Measurements from ENCODE around the gene TBXAS1. TPM values are rescaled to one million over a fixed set of nuclear protein-coding genes. Genes with fewer than 3 reads are reported as not detected.

TBXAS1 gene
- polyA plus RNA-seq, 2 donors = 5.9 to 10.7 TPM

DNA sequence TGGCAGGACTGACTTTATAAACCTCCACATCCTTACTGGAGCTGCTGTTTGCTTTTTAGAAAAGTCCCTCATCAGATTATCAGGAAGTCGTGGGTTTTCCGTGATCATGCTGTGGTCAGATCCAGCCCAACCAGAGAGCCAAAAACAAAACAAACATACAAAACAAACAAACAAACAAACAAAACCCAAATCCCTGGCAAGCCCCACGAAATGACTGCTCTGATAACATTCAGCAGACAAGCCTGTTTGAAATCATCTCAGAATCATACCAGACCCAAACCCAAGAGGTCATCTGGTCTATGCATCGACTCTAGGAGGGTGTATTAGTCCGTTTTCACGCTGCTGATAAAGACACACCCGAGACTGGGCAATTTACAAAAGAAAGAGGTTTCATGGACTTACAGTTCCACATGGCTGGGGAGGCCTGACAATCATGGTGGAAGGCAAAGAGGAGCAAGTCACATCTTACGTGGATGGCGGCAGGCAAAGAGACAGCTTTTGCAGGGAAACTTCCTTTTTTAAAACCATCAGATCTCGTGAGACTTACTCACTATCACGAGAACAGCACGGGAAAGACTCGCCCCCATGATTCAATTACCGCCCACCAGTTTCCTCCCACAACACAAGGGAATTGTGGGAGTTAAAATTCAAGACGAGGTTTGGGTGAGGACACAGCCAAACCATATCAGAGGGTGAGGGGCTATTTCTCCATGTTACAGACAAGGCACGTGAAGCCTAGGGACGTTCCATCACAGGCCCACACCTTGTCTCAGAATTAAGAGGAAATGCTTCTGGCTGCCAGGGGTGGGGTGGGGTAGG is 148.0 kb downstream of the TBXAS1 start:
- H3K4me3 ChIP-seq (ENCODE audit: low read depth in 1 of 2, low read length in 2 of 2) = no peak overlapping the region
- H3K9me3 ChIP-seq (ENCODE audit: control insufficient read depth in 2 of 2, insufficient read depth in 1 of 2, low read depth in 1 of 2, low read length in 1 of 2) = no peaks in the 10 kb centered on the region
- H3K4me1 ChIP-seq (ENCODE audit: control insufficient read depth in 2 of 2, insufficient read depth in 2 of 2, low read length in 1 of 2) = no peaks in the 10 kb centered on the region
- no peaks in the 10 kb centered on the region for H3K36me3 ChIP-seq (ENCODE audit: control insufficient read depth in 2 of 2, insufficient read depth in 2 of 2, low read length in 1 of 2)
- H3K27me3 ChIP-seq (ENCODE audit: control insufficient read depth in 1 of 2, insufficient read depth in 2 of 2, low read length in 2 of 2) = no peaks in the 10 kb centered on the region
- no peak overlapping the region for H3K27ac ChIP-seq (ENCODE audit: low read depth in 2 of 2, low read length in 1 of 2)
- WGBS, 2 donors = 83 to 86% methylated on average over 17 of the region's 17 CpGs

DNA sequence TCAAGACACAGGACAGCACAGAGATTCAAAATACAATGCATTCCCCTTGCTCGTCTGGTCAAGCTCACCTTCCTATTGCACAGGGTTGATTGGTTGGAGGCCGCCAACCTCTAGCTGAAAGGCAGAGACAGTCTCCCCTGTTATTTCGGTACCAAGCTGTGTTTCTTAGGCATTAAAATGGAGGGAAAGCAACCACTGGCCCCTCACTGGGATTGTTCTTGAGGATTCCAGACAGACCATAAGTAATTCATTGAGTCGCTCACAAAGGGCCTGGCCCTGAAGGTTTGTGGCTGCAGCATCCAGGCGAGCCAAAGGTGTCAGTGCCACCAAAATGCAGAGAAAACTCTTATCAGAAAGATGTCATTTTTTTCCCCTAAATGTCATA is 152.4 kb downstream of the TBXAS1 start:
- no peaks in the 10 kb centered on the region for H3K27me3 ChIP-seq (ENCODE audit: control insufficient read depth in 1 of 2, insufficient read depth in 2 of 2, low read length in 2 of 2)
- no peaks in the 10 kb centered on the region for H3K9me3 ChIP-seq (ENCODE audit: control insufficient read depth in 2 of 2, insufficient read depth in 1 of 2, low read depth in 1 of 2, low read length in 1 of 2)
- no peaks in the 10 kb centered on the region for H3K36me3 ChIP-seq (ENCODE audit: control insufficient read depth in 2 of 2, insufficient read depth in 2 of 2, low read length in 1 of 2)
- no peaks in the 10 kb centered on the region for H3K4me1 ChIP-seq (ENCODE audit: control insufficient read depth in 2 of 2, insufficient read depth in 2 of 2, low read length in 1 of 2)
- H3K4me3 ChIP-seq (ENCODE audit: low read depth in 1 of 2, low read length in 2 of 2) = no peak overlapping the region
- 92 to 93% methylated on average over 5 of the region's 5 CpGs for WGBS, 2 donors
- no peak overlapping the region for H3K27ac ChIP-seq (ENCODE audit: low read depth in 2 of 2, low read length in 1 of 2)

DNA sequence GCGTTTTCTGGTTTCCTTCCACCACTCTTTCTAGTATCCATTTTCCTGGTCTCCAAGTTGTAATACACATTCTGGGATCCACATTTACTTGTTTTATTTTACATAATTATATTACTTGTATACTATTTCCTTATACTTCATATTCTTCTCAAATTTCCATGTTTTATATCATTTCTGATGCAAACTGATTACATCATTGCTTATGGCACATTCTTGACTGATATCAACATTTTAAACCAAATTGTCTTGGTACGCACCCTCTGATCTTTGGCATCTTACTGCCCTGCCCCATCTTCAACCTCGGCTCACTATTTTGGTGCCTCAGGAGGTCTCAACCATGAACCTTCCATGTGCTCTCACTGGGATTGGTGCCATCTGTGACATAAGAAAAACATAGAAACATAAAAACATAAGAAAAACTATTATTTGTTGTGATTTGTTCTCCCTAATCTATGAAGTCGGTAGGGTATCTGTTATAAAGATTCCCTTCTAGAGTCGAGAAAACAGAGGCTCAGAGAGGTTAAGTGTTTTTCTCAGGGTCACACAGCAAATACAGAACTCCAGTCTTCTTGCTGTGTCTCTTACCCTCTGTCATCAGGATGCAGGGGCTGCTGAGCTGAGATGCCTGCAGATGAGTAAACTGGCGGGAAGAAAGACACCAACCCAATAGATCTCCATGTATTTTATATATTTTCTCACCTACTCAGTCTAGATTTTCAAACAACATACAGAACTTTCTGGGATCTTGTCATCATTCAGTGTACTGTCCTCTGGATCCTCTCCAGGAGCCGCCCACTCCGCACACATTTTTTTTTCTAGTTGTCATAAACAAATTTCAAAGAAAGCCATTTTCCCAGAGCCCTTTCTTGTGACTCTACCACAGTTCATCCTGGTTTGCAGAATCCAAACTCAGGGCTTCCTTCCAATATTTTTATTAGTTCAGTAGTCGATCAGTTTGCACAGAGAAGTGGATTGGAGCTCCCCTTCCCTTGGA is 154.2 kb downstream of the TBXAS1 start:
- Histone ChIP-seq H3K9me3 (ENCODE audit: control insufficient read depth in 2 of 2, insufficient read depth in 1 of 2, low read depth in 1 of 2, low read length in 1 of 2) (no peaks in the 10 kb centered on the region), H3K27ac (ENCODE audit: low read depth in 2 of 2, low read length in 1 of 2) (no peak overlapping the region), H3K4me1 (ENCODE audit: control insufficient read depth in 2 of 2, insufficient read depth in 2 of 2, low read length in 1 of 2) (no peaks in the 10 kb centered on the region), H3K27me3 (ENCODE audit: control insufficient read depth in 1 of 2, insufficient read depth in 2 of 2, low read length in 2 of 2) (no peaks in the 10 kb centered on the region), H3K4me3 (ENCODE audit: low read depth in 1 of 2, low read length in 2 of 2) (no peak overlapping the region), H3K36me3 (ENCODE audit: control insufficient read depth in 2 of 2, insufficient read depth in 2 of 2, low read length in 1 of 2) (no peaks in the 10 kb centered on the region)
- WGBS, 2 donors = 80% methylated on average over 9 of the region's 9 CpGs

DNA sequence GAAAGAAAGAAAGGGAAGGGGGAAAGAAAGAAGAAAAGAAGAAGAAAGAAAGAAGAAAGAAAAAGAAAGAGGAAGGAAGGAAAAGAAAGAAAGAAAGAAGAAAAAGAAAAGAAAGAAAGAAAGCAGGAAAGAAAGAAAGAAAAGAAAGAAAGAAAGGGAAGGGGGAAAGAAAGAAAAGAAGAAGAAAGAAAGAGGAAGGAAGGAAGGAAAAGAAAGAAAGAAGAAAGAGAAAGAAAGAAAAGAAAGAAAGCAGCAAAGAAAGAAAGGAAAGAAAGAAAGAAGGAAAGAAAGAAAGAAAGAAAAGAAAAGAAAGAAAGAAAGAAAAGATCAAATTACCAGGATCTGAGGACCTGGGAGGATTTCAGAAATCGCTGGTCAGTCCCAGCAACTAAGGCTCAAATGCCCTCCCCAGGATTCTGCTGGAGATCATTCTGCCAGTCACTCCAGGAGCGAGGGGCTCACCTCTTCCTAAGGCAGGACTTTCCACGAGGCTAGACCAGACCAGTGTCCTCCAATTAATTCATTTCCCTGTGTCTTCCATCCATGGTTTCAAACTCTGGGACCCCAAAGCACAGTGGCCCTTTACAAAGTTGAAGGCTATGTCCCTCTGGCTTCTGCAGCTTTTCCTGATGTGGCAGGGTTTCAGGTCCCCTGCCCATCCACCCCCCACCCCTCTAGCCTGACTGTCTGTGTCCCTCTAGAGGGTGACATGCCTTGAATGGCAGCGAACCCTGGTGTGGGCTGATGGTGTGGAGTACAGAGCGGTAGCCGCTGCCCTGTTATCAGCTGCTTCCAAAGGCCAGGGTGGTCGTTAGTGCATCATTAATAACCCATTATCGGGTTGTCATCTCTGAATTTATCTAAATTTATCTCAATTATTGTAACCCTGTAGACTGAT is 155.8 kb downstream of the TBXAS1 start:
- WGBS, 2 donors = 73 to 79% methylated on average over 8 of the region's 8 CpGs
- Histone ChIP-seq H3K27me3 (ENCODE audit: control insufficient read depth in 1 of 2, insufficient read depth in 2 of 2, low read length in 2 of 2) (no peaks in the 10 kb centered on the region), H3K27ac (ENCODE audit: low read depth in 2 of 2, low read length in 1 of 2) (no peak overlapping the region), H3K4me3 (ENCODE audit: low read depth in 1 of 2, low read length in 2 of 2) (no peak overlapping the region), H3K36me3 (ENCODE audit: control insufficient read depth in 2 of 2, insufficient read depth in 2 of 2, low read length in 1 of 2) (no peaks in the 10 kb centered on the region), H3K9me3 (ENCODE audit: control insufficient read depth in 2 of 2, insufficient read depth in 1 of 2, low read depth in 1 of 2, low read length in 1 of 2) (no peaks in the 10 kb centered on the region), H3K4me1 (ENCODE audit: control insufficient read depth in 2 of 2, insufficient read depth in 2 of 2, low read length in 1 of 2) (no peaks in the 10 kb centered on the region)

DNA sequence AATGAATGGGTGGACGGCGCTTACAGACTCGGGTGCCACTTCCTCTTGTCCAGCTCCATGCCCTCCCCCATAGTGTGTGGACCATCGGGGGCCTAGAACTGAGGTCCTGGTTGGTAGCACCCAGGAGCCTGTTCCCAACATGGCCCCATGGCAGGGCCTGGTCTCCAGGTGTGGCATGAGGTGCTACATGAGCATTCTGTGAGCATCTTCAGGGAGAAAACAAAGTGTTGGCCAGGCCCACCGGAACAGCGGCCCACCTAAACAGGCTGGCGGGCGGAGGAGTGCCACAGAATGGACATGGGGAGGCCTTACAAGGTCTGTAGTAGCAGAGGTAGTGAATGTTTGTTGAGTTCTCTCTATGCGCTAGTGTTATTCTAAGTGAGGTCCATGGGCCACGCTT is 156.7 kb downstream of the TBXAS1 start:
- H3K36me3 ChIP-seq (ENCODE audit: control insufficient read depth in 2 of 2, insufficient read depth in 2 of 2, low read length in 1 of 2) = no peaks in the 10 kb centered on the region
- no peak overlapping the region for H3K27ac ChIP-seq (ENCODE audit: low read depth in 2 of 2, low read length in 1 of 2)
- no peaks in the 10 kb centered on the region for H3K9me3 ChIP-seq (ENCODE audit: control insufficient read depth in 2 of 2, insufficient read depth in 1 of 2, low read depth in 1 of 2, low read length in 1 of 2)
- H3K4me1 ChIP-seq (ENCODE audit: control insufficient read depth in 2 of 2, insufficient read depth in 2 of 2, low read length in 1 of 2) = no peaks in the 10 kb centered on the region
- no peak overlapping the region for H3K4me3 ChIP-seq (ENCODE audit: low read depth in 1 of 2, low read length in 2 of 2)
- H3K27me3 ChIP-seq (ENCODE audit: control insufficient read depth in 1 of 2, insufficient read depth in 2 of 2, low read length in 2 of 2) = no peaks in the 10 kb centered on the region
- 90 to 96% methylated on average over 10 of the region's 10 CpGs for WGBS, 2 donors

DNA sequence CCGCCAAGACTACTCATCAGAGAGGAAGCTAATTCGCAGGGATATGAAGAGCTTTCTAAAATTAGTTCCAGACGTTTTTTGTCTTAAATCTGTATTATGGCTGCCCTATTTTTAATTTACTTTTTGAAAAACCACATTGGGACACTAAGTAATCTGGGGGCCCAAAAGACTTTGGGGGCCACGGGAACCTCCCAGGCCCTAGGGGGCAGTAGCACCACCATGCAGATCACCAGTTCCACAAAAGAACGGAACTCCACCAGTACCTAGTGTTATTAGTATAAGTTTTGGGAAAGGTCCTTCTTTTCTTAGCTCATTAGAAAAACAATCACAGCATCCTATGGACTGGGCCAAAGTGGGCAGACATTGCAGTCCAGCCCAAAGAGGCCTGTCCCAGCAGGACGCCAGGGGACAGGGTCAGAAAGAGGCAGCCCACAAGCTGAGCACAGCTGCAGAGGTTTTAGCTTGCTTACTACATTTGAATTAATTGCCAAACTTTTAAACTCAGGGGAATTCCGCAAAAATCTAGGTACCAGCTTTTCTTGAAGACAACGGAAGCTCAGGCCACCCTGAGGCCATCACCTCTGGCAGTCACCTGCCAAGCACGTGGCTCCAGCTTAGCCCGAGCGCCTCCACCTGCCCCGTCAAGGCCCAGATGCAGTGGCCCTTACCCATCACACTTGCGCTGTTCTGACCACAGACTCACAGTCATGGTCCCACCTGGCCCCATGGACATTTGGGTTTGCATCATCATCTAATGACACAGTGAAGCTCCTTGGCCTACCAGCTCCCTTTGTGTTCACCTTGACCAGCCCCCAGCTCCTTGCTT is 158.8 kb downstream of the TBXAS1 start:
- no peaks in the 10 kb centered on the region for H3K4me1 ChIP-seq (ENCODE audit: control insufficient read depth in 2 of 2, insufficient read depth in 2 of 2, low read length in 1 of 2)
- WGBS, 2 donors = 75 to 85% methylated on average over 12 to 13 of the region's 13 CpGs
- no peaks in the 10 kb centered on the region for H3K36me3 ChIP-seq (ENCODE audit: control insufficient read depth in 2 of 2, insufficient read depth in 2 of 2, low read length in 1 of 2)
- no peak overlapping the region for H3K4me3 ChIP-seq (ENCODE audit: low read depth in 1 of 2, low read length in 2 of 2)
- no peaks in the 10 kb centered on the region for H3K27me3 ChIP-seq (ENCODE audit: control insufficient read depth in 1 of 2, insufficient read depth in 2 of 2, low read length in 2 of 2)
- no peak overlapping the region for H3K27ac ChIP-seq (ENCODE audit: low read depth in 2 of 2, low read length in 1 of 2)
- H3K9me3 ChIP-seq (ENCODE audit: control insufficient read depth in 2 of 2, insufficient read depth in 1 of 2, low read depth in 1 of 2, low read length in 1 of 2) = no peaks in the 10 kb centered on the region

DNA sequence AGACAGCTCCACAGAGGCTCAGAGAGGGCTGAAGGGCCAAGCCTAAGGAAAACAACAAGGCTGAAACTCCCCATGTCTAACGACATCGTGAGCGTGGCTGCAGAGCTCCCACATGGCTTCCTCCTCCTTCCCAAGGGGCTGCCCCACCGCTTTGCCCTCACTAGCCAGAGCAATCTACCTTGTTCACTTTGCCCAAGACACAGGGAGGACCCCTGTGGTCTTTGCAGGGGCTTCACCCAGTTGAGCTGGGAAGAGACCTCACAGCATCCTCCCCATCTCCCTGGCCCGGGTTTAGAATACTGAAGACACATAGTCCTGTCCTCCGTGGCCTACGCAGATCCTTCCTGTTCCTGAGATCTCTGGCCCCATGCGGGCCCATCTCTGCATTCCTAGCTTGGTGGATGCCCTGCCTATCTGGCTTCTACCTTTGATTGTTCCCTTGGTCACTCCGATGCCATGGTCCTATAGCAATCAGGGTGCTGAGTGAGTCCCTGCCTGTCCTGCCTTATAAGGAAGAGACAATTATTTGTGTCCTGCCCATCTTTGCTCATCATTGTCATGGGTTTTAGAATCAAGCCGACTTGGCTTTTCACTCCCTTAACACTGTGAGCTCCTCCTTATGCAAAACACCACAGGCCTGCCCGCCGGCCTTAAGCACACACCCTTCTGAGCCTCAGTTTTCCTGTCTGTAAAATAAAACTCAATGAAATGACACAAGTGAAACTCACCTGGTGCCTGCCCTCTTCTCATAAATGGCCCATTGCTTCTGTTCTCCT is 160.5 kb downstream of the TBXAS1 start:
- WGBS, 2 donors = 85 to 89% methylated on average over 12 of the region's 12 CpGs
- Histone ChIP-seq H3K36me3 (ENCODE audit: control insufficient read depth in 2 of 2, insufficient read depth in 2 of 2, low read length in 1 of 2) (no peaks in the 10 kb centered on the region), H3K9me3 (ENCODE audit: control insufficient read depth in 2 of 2, insufficient read depth in 1 of 2, low read depth in 1 of 2, low read length in 1 of 2) (no peaks in the 10 kb centered on the region), H3K27me3 (ENCODE audit: control insufficient read depth in 1 of 2, insufficient read depth in 2 of 2, low read length in 2 of 2) (no peaks in the 10 kb centered on the region), H3K4me1 (ENCODE audit: control insufficient read depth in 2 of 2, insufficient read depth in 2 of 2, low read length in 1 of 2) (no peaks in the 10 kb centered on the region), H3K4me3 (ENCODE audit: low read depth in 1 of 2, low read length in 2 of 2) (no peak overlapping the region), H3K27ac (ENCODE audit: low read depth in 2 of 2, low read length in 1 of 2) (no peak overlapping the region)

DNA sequence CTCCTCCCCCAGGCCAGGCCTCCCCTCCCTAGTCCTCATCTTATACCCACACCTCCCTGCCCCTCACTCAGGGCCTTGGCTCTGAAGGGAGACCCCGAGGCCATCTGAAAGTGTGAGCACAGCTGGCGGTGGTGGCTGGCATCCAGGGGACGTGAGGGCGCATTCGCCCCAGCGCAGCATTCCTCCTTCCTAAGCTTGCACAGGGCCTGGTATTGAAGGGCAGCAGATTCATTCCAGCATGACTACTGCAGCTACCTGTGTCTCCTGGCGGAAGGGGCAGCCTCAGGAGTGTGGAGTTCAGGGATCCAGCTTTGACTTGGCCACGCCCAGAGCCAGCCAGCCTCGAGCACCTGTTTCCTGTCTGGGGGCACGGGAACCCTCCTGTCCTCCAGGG is 161.1 kb downstream of the TBXAS1 start:
- Histone ChIP-seq H3K27me3 (ENCODE audit: control insufficient read depth in 1 of 2, insufficient read depth in 2 of 2, low read length in 2 of 2) (no peaks in the 10 kb centered on the region), H3K9me3 (ENCODE audit: control insufficient read depth in 2 of 2, insufficient read depth in 1 of 2, low read depth in 1 of 2, low read length in 1 of 2) (no peaks in the 10 kb centered on the region), H3K27ac (ENCODE audit: low read depth in 2 of 2, low read length in 1 of 2) (no peak overlapping the region), H3K36me3 (ENCODE audit: control insufficient read depth in 2 of 2, insufficient read depth in 2 of 2, low read length in 1 of 2) (no peaks in the 10 kb centered on the region), H3K4me3 (ENCODE audit: low read depth in 1 of 2, low read length in 2 of 2) (no peak overlapping the region), H3K4me1 (ENCODE audit: control insufficient read depth in 2 of 2, insufficient read depth in 2 of 2, low read length in 1 of 2) (no peaks in the 10 kb centered on the region)
- WGBS, 2 donors = 83 to 88% methylated on average over 10 of the region's 10 CpGs
